Endothelial cell of umbilical vein (primary cell): ENCODE data around the gene LYSMD2. TPM values are rescaled to one million over a fixed set of nuclear protein-coding genes. Genes with fewer than 3 reads are reported as not detected.

Source experiments
- BruUV-seq: library from RNA; stranded (reverse); fragments of 400-500 nt; replicated peaks from 2 replicates; lab custom pipeline; 2021; lab: Mats Ljungman, UMichigan
- CTCF ChIA-PET: fragments of 300-600, 350-600 bp; sonication (Branson Sonifier 250); formaldehyde crosslinking; loops from one replicate; lab custom pipeline; 2021; ENCODE audit warnings: antibody characterized with exemption, inconsistent platforms; lab: Charles Lee
- POLR2A ChIA-PET: fragments of 300-600, 350-600 bp; sonication (Branson Sonifier 250); formaldehyde crosslinking; loops from one replicate; lab custom pipeline; 2021; ENCODE audit warnings: antibody characterized with exemption, inconsistent platforms; lab: Charles Lee
- DNase-seq: peaks from one replicate; pipeline ENCODE4 v3.0.0-alpha.2; 2011; ENCODE audit warnings: low read depth, low spot score
- FAIRE-seq: peaks from 2 replicates; lab custom pipeline; 2011; peaks lifted over from hg19 to GRCh38; lab: Jason Lieb, UNC
- H2AFZ ChIP-seq: 2 replicates; pipeline ENCODE4 v1.6.0; 2012; ENCODE audit warnings: low read depth, low read length, control low read depth, inconsistent platforms
- H3K27ac ChIP-seq: 2 replicates; pipeline ENCODE4 v1.5.1; 2011; ENCODE audit warnings: low read depth, mild to moderate bottlenecking, control low read depth, low read length, moderate library complexity; ENCODE audit not compliant: insufficient read depth
- H3K27me3 ChIP-seq, 2 experiments: 2 replicates each; pipeline versions ENCODE4 v1.6.0 to v1.6.1; 2011; ENCODE audit warnings: low read length in 2 of 2, mixed read lengths in 1 of 2; ENCODE audit not compliant: control insufficient read depth in 2 of 2, insufficient read depth in 2 of 2
- H3K36me3 ChIP-seq, 2 experiments: 2 replicates in 1 of 2; 3 replicates in 1 of 2; pipeline ENCODE4 v1.5.1; 2011; ENCODE audit warnings: low read length in 2 of 2, mild to moderate bottlenecking in 1 of 2, moderate library complexity in 1 of 2; ENCODE audit not compliant: control insufficient read depth in 2 of 2, insufficient read depth in 2 of 2; ENCODE audit errors: extremely low read depth in 1 of 2
- H3K4me1 ChIP-seq: 3 replicates; pipeline ENCODE4 v1.5.1; 2011; ENCODE audit warnings: mild to moderate bottlenecking, low read length; ENCODE audit not compliant: control insufficient read depth, insufficient read depth; ENCODE audit errors: extremely low read depth
- H3K4me2 ChIP-seq: 2 replicates; pipeline ENCODE4 v1.6.1; 2011; ENCODE audit warnings: low read length, control low read depth, mixed read lengths; ENCODE audit not compliant: insufficient read depth
- H3K4me3 ChIP-seq, 3 experiments: fragments of 200-600 bp in 1 of 3; sonication (generic), shearing (Covaris generic) in 1 of 3; replicated peaks in 1 of 3; 2 replicates each; pipeline ENCODE4 v1.5.1; 2011 to 2016; ENCODE audit warnings: control low read depth in 3 of 3, low read length in 3 of 3, mild to moderate bottlenecking in 2 of 3, inconsistent platforms in 1 of 3, low read depth in 1 of 3, moderate library complexity in 1 of 3; ENCODE audit not compliant: insufficient read depth in 1 of 3
- H3K79me2 ChIP-seq: 2 replicates; pipeline ENCODE4 v1.6.0; 2012; ENCODE audit warnings: low read length, inconsistent platforms; ENCODE audit not compliant: control insufficient read depth, insufficient read depth
- H3K9ac ChIP-seq: replicated peaks from 2 replicates; pipeline ENCODE3; 2011; ENCODE audit warnings: low read length, control low read depth; ENCODE audit not compliant: insufficient read depth; ENCODE audit errors: extremely low read depth
- H3K9me1 ChIP-seq: replicated peaks from 3 replicates; pipeline ENCODE4 v1.6.0; 2011; ENCODE audit warnings: mild to moderate bottlenecking, low read length; ENCODE audit not compliant: control insufficient read depth, insufficient read depth; ENCODE audit errors: extremely low read depth
- H3K9me3 ChIP-seq: replicated peaks from 2 replicates; pipeline ENCODE4 v1.5.1; 2012; ENCODE audit warnings: low read length, inconsistent platforms; ENCODE audit not compliant: control insufficient read depth, insufficient read depth
- H4K20me1 ChIP-seq: replicated peaks from 2 replicates; pipeline ENCODE3; 2011; ENCODE audit warnings: mild to moderate bottlenecking, low read length; ENCODE audit not compliant: control insufficient read depth, insufficient read depth; ENCODE audit errors: extremely low read depth
- EZH2 ChIP-seq: IDR thresholded peaks from 2 replicates; pipeline ENCODE4 v1.6.1; 2012; ENCODE audit warnings: borderline replicate concordance, low read depth, mild to moderate bottlenecking, moderate library complexity, low read length, inconsistent platforms; ENCODE audit not compliant: severe bottlenecking
- FOS ChIP-seq: IDR thresholded peaks from 2 replicates; pipeline ENCODE4 v1.6.1; 2011; ENCODE audit warnings: mild to moderate bottlenecking, low read length, moderate library complexity, borderline replicate concordance; ENCODE audit not compliant: insufficient read depth
- GATA2 ChIP-seq: IDR thresholded peaks from 2 replicates; pipeline ENCODE4 v1.7.0; 2011; ENCODE audit warnings: low read depth, mild to moderate bottlenecking, moderate library complexity, mixed read lengths, low read length; ENCODE audit not compliant: insufficient read length, insufficient read depth
- JUN ChIP-seq: IDR thresholded peaks from 2 replicates; pipeline ENCODE4 v1.6.1; 2011; ENCODE audit warnings: borderline replicate concordance, low read depth; ENCODE audit not compliant: insufficient read length, insufficient read depth
- MYC ChIP-seq: IDR thresholded peaks from one replicate; pipeline ENCODE4 v1.6.1; 2011; ENCODE audit warnings: mild to moderate bottlenecking, low read depth, low read length
- POLR2A ChIP-seq: IDR thresholded peaks from 2 replicates; pipeline ENCODE4 v1.6.1; 2012; ENCODE audit warnings: low read depth, mild to moderate bottlenecking, control low read depth, low read length
- POLR2AphosphoS5 ChIP-seq: IDR thresholded peaks from 2 replicates; pipeline ENCODE4 v1.6.1; 2012; ENCODE audit warnings: low read depth, mild to moderate bottlenecking, control low read depth, low read length, moderate library complexity; ENCODE audit not compliant: insufficient read depth
- dilution Hi-C: fragments of 300-500 bp; cut with MboI; formaldehyde crosslinking; loops from one replicate; pipeline ENCODE4 v1.15.0; 2019; ENCODE audit warnings: low sequenced_read_pairs; ENCODE audit not compliant: extremely low pct_ligation_motif_present
- intact Hi-C: fragments of 100-400 bp; cut with micrococcal nuclease; formaldehyde crosslinking; loops from one replicate; pipeline ENCODE4 v1.10.0; 2022
- polyA plus RNA-seq, 4 experiments: library from polyadenylated mRNA; depleted of rRNA in 3 of 4; stranded (reverse) in 3 of 4; unstranded in 1 of 4; fragments of >200 nt; gene quantifications; 2 replicates each; pipeline versions ENCODE4 v1.2.1 to v1.2.3, GENCODE V29; 2011 to 2012; ENCODE audit warnings: missing spikeins in 1 of 4
- total RNA-seq: library from RNA; stranded (reverse); gene quantifications from 2 replicates; pipeline ENCODE4 v1.2.3, GENCODE V29; 2021
- TF ChIP-seq, protein P1 (sequence below): IDR thresholded peaks from 2 replicates; pipeline ENCODE4 v1.6.1; 2011; ENCODE audit not compliant: insufficient read depth, insufficient read length
- TF ChIP-seq, protein P2 (sequence below), 2 donors: IDR thresholded peaks; 1 replicate in 1 of 2; 2 replicates in 1 of 2; pipeline ENCODE4 v1.5.1; 2011; ENCODE audit warnings: low read length in 2 of 2, mild to moderate bottlenecking in 2 of 2, moderate library complexity in 2 of 2, control low read depth in 1 of 2, inconsistent platforms in 1 of 2, low read depth in 1 of 2; ENCODE audit not compliant: insufficient read depth in 1 of 2; ENCODE audit errors: extremely low read depth in 1 of 2

Gene LYSMD2
- total and polyA plus RNA-seq, 2 donors (not counting 3 experiments of a cell fraction or from before 2014, with no cell fraction given) = 6.2 to 8.0 TPM

DNA sequence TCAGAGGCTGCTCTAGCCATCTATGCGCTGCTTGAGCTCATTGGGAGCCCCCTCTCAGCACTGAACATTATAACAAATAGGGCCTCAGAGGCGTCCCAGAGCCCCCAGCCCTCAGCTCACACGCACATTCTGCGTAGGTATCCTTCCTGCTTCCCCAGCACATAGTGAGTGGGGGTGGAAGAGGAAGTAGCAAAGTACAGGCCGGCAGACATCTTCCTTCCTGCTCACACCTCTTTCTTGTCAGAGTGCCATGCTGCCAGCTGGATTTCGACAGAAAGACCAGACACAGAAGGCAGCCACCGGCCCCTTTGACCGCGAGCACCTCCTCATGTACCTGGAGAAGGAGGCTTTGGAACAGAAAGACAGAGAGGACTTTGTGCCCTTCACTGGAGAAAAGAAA, 30.6 kb upstream of the LYSMD2 start:
- H3K9ac ChIP-seq = no peak overlapping the region
- no peak overlapping the region for H3K4me2 ChIP-seq
- POLR2A ChIA-PET = interaction anchor here (0.7 kb wide), 1 partner anchor 1343 kb away, joined by 3 read pairs; no protein-coding TSS in a partner anchor
- dilution Hi-C loops = no loop called here
- CTCF ChIA-PET = interaction anchor here (0.7 to 2.8 kb wide), 4 partner anchors 8 to 118 kb away, joined by 3 to 28 read pairs (median 6); no protein-coding TSS in a partner anchor
- peaks cover 5% of the 10 kb centered on the region for H3K4me1 ChIP-seq
- no peaks in the 10 kb centered on the region for H4K20me1 ChIP-seq
- no peaks in the 10 kb centered on the region for H3K9me3 ChIP-seq
- no peak overlapping the region for H3K27ac ChIP-seq
- H3K27me3 ChIP-seq = peaks cover 3% of the 10 kb centered on the region in 2 experiments
- no peaks in the 10 kb centered on the region for H3K36me3 ChIP-seq
- H2AFZ ChIP-seq = peak overlapping the region; percentile 13
- no TSS peak for BruUV-seq
- H3K4me3 ChIP-seq = no peak overlapping the region
- H3K79me2 ChIP-seq = no peaks in the 10 kb centered on the region
- TF ChIP-seq POLR2A = no peak
- intact Hi-C loops = no loop called here
- FAIRE-seq (no peak), DNase-seq (no peak)
- no peaks in the 10 kb centered on the region for H3K9me1 ChIP-seq

DNA sequence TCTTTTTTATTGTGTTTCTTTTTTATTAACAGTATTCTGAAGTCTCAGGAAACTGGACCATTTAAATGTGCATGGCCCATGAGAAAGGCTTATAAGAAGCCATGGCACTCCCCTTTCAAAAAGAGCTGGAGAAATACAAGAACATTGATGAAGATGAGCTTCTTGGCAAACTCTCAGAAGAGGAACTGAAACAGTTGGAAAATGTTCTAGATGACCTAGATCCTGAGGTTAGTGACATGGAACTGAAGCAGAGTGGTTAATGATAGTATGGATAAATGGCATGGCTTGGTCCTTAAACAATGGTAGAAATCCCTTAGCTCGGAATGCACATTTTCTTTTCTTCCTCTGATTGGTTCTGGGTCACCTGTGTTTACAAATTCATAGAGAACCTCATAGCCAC, 28.9 kb upstream of the LYSMD2 start:
- ChIA-PET CTCF (interaction anchor here (1.2 to 2.8 kb wide), 2 partner anchors 10 to 116 kb away, joined by 5 to 28 read pairs; no protein-coding TSS in a partner anchor), POLR2A (no interaction called here)
- Histone ChIP-seq H3K9ac (no peak overlapping the region), H3K4me2 (no peak overlapping the region), H3K4me1 (peaks cover 5% of the 10 kb centered on the region), H3K27ac (no peak overlapping the region), H3K79me2 (no peaks in the 10 kb centered on the region), H3K4me3 (no peak overlapping the region), H2AFZ (no peak overlapping the region), H3K36me3 (no peaks in the 10 kb centered on the region), H3K9me3 (no peaks in the 10 kb centered on the region), H3K9me1 (no peaks in the 10 kb centered on the region), H3K27me3 (peaks cover 3% of the 10 kb centered on the region in 2 experiments), H4K20me1 (no peaks in the 10 kb centered on the region)
- intact Hi-C loops = no loop called here
- TF ChIP-seq JUN (no peak), POLR2A (no peak), FOS (no peak), MYC (no peak), GATA2 (no peak), POLR2AphosphoS5 (no peak), EZH2 (no peak)
- TF ChIP-seq, protein P1, sequence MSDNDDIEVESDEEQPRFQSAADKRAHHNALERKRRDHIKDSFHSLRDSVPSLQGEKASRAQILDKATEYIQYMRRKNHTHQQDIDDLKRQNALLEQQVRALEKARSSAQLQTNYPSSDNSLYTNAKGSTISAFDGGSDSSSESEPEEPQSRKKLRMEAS = no peak
- TF ChIP-seq, protein P2, sequence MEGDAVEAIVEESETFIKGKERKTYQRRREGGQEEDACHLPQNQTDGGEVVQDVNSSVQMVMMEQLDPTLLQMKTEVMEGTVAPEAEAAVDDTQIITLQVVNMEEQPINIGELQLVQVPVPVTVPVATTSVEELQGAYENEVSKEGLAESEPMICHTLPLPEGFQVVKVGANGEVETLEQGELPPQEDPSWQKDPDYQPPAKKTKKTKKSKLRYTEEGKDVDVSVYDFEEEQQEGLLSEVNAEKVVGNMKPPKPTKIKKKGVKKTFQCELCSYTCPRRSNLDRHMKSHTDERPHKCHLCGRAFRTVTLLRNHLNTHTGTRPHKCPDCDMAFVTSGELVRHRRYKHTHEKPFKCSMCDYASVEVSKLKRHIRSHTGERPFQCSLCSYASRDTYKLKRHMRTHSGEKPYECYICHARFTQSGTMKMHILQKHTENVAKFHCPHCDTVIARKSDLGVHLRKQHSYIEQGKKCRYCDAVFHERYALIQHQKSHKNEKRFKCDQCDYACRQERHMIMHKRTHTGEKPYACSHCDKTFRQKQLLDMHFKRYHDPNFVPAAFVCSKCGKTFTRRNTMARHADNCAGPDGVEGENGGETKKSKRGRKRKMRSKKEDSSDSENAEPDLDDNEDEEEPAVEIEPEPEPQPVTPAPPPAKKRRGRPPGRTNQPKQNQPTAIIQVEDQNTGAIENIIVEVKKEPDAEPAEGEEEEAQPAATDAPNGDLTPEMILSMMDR (IDR thresholded peaks at IDR 0.05; ENCODE audit: extremely low read depth in 1 of 2, insufficient read depth in 1 of 2, low read depth in 1 of 2, low read length in 2 of 2) = no peak
- FAIRE-seq (peak; percentile 4), DNase-seq (no peak)
- BruUV-seq = no TSS peak
- dilution Hi-C loops = no loop called here
